ENCODE measurements around the gene AKT1. TPM values are rescaled to one million over a fixed set of nuclear protein-coding genes. Genes with fewer than 3 reads are reported as not detected.

AKT1 gene
- total RNA-seq, 1 donor from 2014 or later = 140 TPM

DNA sequence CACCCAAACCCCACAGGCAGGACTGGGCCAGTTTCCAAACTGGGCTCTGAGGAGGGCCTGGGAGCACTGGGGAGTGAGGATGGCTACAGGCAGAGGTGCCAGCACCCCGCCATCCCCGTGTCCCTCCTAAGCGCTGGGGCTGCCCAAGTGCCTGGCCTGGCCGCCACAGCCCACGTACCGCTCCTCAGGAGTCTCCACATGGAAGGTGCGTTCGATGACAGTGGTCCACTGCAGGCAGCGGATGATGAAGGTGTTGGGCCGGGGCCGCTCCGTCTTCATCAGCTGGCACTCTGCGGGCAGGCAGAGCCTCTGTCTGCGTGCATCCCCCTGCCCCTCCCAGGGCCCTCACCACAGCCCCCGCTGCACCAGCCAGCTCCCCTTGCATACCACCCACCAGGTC is 19.1 kb downstream of the AKT1 start:
- Mint-ChIP-seq H3K4me3 (no peak overlapping the region), H3K9me3 (no peaks in the 10 kb centered on the region), H3K27ac (no peak overlapping the region), H3K27me3 (ENCODE audit: insufficient read depth) (no peaks in the 10 kb centered on the region), H3K36me3 (ENCODE audit: low read depth) (peaks cover 6% of the 10 kb centered on the region), H3K4me1 (ENCODE audit: low read depth) (no peaks in the 10 kb centered on the region)
- no peak for DNase-seq (ENCODE audit: low spot score)
- intact Hi-C loops (cut with micrococcal nuclease) = no loop called here

- H3K4me3 Mint-ChIP-seq = no peak overlapping the region
- H3K27me3 Mint-ChIP-seq (ENCODE audit: insufficient read depth) = no peaks in the 10 kb centered on the region
- H3K27ac Mint-ChIP-seq = no peak overlapping the region
- intact Hi-C loops (cut with micrococcal nuclease) = no loop called here
- H3K4me1 Mint-ChIP-seq (ENCODE audit: low read depth) = no peaks in the 10 kb centered on the region
- peaks cover 5% of the 10 kb centered on the region for H3K9me3 Mint-ChIP-seq
- peaks cover 14% of the 10 kb centered on the region for H3K36me3 Mint-ChIP-seq (ENCODE audit: low read depth)
- DNase-seq (ENCODE audit: low spot score) = no peak
Observed at GRCh38 chr14:104775073-104775489, 20.5 kb downstream of the AKT1 start.

DNA sequence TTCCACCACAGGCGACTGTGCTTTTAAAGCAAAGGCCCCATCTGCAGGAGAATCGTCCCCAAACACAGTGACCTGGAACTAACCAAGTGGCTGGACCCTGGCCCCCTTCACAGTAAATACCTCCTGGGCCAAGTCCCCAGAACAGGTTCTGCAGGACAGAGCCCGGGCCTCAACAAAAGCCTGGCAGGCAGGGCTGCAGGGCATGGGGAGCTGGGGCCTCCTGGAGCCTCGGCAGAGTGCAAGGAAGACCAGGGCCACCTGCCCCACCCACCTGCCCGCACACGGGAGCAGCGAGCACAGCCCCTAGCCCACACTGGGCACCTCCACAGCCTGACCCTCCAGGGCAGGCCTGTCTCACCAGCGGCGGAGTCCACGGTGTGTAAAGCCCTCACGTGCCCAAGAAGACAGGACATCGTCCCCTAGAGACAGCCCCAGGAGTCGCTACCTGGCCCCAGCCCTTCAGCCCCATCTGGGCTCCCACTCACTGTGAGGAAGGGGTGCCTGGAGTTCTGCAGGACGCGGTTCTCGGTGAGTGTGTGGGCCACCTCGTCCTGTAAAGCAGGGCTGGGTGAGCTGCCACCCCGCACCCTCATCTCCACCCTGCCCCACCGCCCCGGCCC is 21.0 kb downstream of the AKT1 start:
- no peaks in the 10 kb centered on the region for H3K27me3 Mint-ChIP-seq (ENCODE audit: insufficient read depth)
- DNase-seq (ENCODE audit: low spot score) = no peak
- peaks cover 5% of the 10 kb centered on the region for H3K9me3 Mint-ChIP-seq
- H3K4me3 Mint-ChIP-seq = no peak overlapping the region
- peaks cover 14% of the 10 kb centered on the region for H3K36me3 Mint-ChIP-seq (ENCODE audit: low read depth)
- H3K27ac Mint-ChIP-seq = no peak overlapping the region
- intact Hi-C loops (cut with micrococcal nuclease) = no loop called here
- H3K4me1 Mint-ChIP-seq (ENCODE audit: low read depth) = no peaks in the 10 kb centered on the region

DNA sequence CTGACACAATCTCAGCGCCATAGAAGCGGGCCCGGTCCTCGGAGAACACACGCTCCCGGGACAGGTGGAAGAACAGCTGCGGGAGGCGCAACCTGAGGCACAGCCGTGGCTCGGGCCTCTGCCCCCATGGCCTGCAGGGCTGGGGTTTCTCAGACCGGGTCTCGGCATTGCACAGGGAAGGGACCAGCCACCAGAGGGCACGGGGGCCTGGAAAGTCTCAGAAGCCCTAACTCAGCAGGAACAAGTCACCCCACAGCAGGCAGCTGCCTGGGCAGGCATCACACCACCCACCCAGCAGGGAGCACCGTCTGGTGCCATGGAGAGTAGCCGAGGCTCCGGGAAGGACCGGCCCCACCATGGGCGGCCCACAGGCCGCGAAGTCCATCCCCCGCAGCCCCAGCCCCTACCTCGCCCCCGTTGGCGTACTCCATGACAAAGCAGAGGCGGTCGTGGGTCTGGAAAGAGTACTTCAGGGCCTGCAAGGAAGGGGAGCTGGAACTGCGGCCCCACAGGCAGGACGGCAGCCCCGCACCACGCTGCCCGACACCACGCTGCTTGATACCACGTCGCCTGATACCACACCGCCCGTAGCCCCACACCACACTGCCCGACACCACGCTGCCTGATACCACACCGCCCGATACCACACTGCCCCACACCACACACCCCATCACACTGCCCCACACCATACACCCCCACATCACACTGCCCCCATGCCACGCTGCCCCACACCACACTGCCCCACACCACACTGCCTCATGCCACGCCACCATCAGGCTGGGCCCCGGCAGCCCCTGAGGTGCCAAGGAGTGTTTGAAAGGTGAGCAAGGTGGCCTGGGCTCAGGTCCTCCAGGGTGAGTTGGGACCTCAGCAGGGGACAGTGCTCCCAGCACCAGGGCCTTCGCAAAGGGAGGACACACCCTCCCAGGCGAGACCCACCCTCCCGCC is 21.8 kb downstream of the AKT1 start:
- DNase-seq (ENCODE audit: low spot score) = no peak
- H3K27me3 Mint-ChIP-seq (ENCODE audit: insufficient read depth) = no peaks in the 10 kb centered on the region
- intact Hi-C loops (cut with micrococcal nuclease) = no loop called here
- no peak overlapping the region for H3K27ac Mint-ChIP-seq
- peaks cover 14% of the 10 kb centered on the region for H3K36me3 Mint-ChIP-seq (ENCODE audit: low read depth)
- H3K9me3 Mint-ChIP-seq = peaks cover 5% of the 10 kb centered on the region
- H3K4me3 Mint-ChIP-seq = no peak overlapping the region
- H3K4me1 Mint-ChIP-seq (ENCODE audit: low read depth) = no peaks in the 10 kb centered on the region

GRCh38 chr14:104772707-104773504 is 22.6 kb downstream of the AKT1 start:
- no peaks in the 10 kb centered on the region for H3K4me1 Mint-ChIP-seq (ENCODE audit: low read depth)
- no peaks in the 10 kb centered on the region for H3K27me3 Mint-ChIP-seq (ENCODE audit: insufficient read depth)
- H3K4me3 Mint-ChIP-seq = no peak overlapping the region
- no peak overlapping the region for H3K27ac Mint-ChIP-seq
- peaks cover 5% of the 10 kb centered on the region for H3K9me3 Mint-ChIP-seq
- no peak for DNase-seq (ENCODE audit: low spot score)
- intact Hi-C loops (cut with micrococcal nuclease) = no loop called here
- peaks cover 14% of the 10 kb centered on the region for H3K36me3 Mint-ChIP-seq (ENCODE audit: low read depth)

DNA sequence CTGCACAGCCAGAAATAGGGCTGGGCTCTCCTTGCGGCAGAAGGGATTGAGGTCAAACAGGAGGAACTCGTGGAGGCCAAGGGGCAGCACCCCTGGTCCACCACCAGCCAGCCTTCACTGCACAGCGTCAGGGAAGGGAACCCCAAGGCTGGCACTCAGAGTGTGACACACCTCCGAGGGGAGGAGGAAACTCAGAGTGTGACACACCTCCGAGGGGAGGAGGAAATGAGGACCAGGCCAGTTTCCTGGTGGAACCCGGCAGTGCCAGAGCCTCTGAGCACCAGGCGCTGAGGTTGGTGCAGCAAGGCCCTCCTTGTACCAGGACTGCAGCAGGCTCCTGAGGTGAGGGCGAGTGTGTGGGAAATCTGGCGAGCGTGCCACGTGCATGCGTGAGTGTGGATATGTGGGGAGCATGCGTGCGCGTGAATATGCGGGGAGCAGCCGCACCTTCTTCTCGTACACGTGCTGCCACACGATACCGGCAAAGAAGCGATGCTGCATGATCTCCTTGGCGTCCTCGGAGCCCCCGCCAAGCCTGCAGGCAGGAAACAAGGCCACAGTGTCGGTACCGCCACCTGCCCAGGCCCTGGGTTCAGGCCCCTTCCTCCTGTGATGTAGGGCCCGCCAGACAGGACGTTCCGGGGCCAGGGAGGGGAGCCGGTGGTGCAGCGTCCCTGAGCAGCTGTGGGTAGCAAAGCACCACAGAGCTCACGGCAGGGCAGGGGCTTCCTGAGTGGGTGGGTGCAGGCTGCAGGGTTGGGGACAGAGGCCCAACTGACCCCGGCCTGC is 23.4 kb downstream of the AKT1 start:
- Mint-ChIP-seq H3K9me3 (peaks cover 5% of the 10 kb centered on the region), H3K36me3 (ENCODE audit: low read depth) (peaks cover 14% of the 10 kb centered on the region), H3K4me1 (ENCODE audit: low read depth) (no peaks in the 10 kb centered on the region), H3K27me3 (ENCODE audit: insufficient read depth) (no peaks in the 10 kb centered on the region), H3K27ac (no peak overlapping the region), H3K4me3 (no peak overlapping the region)
- intact Hi-C loops (cut with micrococcal nuclease) = no loop called here
- DNase-seq (ENCODE audit: low spot score) = no peak

GRCh38 chr14:104771374-104771773 is 24.2 kb downstream of the AKT1 start:
- intact Hi-C loops (cut with micrococcal nuclease) = no loop called here
- Mint-ChIP-seq H3K36me3 (ENCODE audit: low read depth) (peaks cover 14% of the 10 kb centered on the region), H3K9me3 (peaks cover 5% of the 10 kb centered on the region), H3K4me1 (ENCODE audit: low read depth) (no peaks in the 10 kb centered on the region), H3K27ac (no peak overlapping the region), H3K4me3 (no peak overlapping the region), H3K27me3 (ENCODE audit: insufficient read depth) (no peaks in the 10 kb centered on the region)
- DNase-seq (ENCODE audit: low spot score) = no peak

DNA sequence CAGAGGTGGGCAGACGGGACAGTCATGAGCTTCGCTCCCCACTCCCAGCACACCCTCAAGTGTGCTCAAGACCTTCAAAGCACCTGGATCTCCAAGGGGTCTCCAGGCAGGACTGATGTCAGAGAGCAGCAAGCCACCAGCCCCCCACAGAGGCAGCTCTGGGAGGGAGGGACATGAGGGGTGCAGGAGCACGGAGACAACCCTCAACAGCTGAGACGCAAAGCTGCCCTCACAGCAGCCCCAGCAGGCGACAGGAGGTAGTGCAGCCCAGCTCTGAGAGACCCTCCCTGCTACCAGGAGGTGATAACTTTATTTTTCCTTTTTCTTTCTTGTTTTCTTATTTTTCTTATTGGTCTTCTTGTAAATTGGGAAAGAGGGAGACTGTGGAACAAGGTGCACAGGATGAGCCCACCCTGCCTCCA is 24.7 kb downstream of the AKT1 start:
- Mint-ChIP-seq H3K27ac (no peak overlapping the region), H3K4me3 (no peak overlapping the region), H3K27me3 (ENCODE audit: insufficient read depth) (no peaks in the 10 kb centered on the region), H3K4me1 (ENCODE audit: low read depth) (no peaks in the 10 kb centered on the region), H3K9me3 (peaks cover 5% of the 10 kb centered on the region), H3K36me3 (ENCODE audit: low read depth) (peaks cover 14% of the 10 kb centered on the region)
- intact Hi-C loops (cut with micrococcal nuclease) = no loop called here
- DNase-seq (ENCODE audit: low spot score) = no peak

GRCh38 chr14:104770072-104770579 is 25.4 kb downstream of the AKT1 start:
- Mint-ChIP-seq H3K27ac (peak overlapping the region; percentile 34), H3K27me3 (ENCODE audit: insufficient read depth) (no peaks in the 10 kb centered on the region), H3K36me3 (ENCODE audit: low read depth) (peaks cover 14% of the 10 kb centered on the region), H3K9me3 (peaks cover 5% of the 10 kb centered on the region), H3K4me1 (ENCODE audit: low read depth) (no peaks in the 10 kb centered on the region), H3K4me3 (no peak overlapping the region)
- no peak for DNase-seq (ENCODE audit: low spot score)
- intact Hi-C loops (cut with micrococcal nuclease) = no loop called here

DNA sequence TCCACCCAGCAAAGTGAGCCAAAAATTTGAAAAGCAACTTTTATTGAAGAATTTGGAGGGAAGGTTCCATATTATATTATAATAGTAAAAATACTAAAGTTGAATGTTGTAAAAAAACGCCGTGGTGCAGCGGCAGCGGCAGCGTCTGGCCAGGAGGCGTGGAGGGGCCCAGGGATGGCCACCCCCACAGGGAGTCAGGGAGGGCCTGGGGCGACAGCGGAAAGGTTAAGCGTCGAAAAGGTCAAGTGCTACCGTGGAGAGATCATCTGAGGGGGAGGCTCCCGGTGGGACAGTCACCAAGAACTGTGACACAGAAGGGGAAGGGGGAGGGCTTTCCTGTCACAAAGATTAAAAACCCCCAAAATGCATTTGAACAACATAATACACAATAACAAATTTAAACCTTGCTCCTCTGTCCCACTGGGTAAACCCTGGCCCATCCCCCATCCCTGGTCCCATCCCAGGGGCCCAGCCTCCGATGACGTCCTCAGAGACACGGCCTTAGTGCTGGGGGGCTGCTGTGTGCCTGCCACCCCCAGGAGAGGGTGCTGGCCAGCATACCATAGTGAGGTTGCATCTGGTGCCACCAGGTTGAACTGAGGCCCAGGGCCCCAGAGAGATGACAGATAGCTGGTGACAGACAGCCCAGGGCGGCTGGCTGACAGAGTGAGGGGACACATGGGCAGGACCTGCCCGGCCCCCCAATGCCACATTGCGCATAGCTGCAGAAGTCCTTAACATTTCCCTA is 26.1 kb downstream of the AKT1 start:
- no peak overlapping the region for H3K4me3 Mint-ChIP-seq
- peaks cover 14% of the 10 kb centered on the region for H3K36me3 Mint-ChIP-seq (ENCODE audit: low read depth)
- DNase-seq (ENCODE audit: low spot score) = no peak
- H3K27ac Mint-ChIP-seq = no peak overlapping the region
- H3K4me1 Mint-ChIP-seq (ENCODE audit: low read depth) = no peaks in the 10 kb centered on the region
- no peaks in the 10 kb centered on the region for H3K27me3 Mint-ChIP-seq (ENCODE audit: insufficient read depth)
- intact Hi-C loops (cut with micrococcal nuclease) = loop anchor here (5.0 kb wide), 1 partner anchor 98 kb away; the partner anchor contains the start of gene CEP170B
- H3K9me3 Mint-ChIP-seq = peaks cover 5% of the 10 kb centered on the region

GRCh38 chr14:104768437-104769323 is 26.9 kb downstream of the AKT1 start:
- H3K27ac Mint-ChIP-seq = no peak overlapping the region
- H3K36me3 Mint-ChIP-seq (ENCODE audit: low read depth) = peaks cover 14% of the 10 kb centered on the region
- H3K9me3 Mint-ChIP-seq = peaks cover 5% of the 10 kb centered on the region
- intact Hi-C loops (cut with micrococcal nuclease) = loop anchor here (1.0 to 5.0 kb wide), 5 partner anchors 16 to 108 kb away; partner anchors contain the start of gene CEP170B
- H3K4me1 Mint-ChIP-seq (ENCODE audit: low read depth) = no peaks in the 10 kb centered on the region
- no peaks in the 10 kb centered on the region for H3K27me3 Mint-ChIP-seq (ENCODE audit: insufficient read depth)
- peak; percentile 86 for DNase-seq (ENCODE audit: low spot score)
- no peak overlapping the region for H3K4me3 Mint-ChIP-seq

Data from activated T-helper 1 cell treated with anti-CD3 and anti-CD28 coated beads, Interleukin-12 subunit alpha, Interleukin-12 subunit beta, Interleukin-2, Interleukin-4 antibody, amounts not matched to agents 30 ng/mL and 10 ng/mL and 1 ng/mL, durations not matched to agents 14 hours and 24 hours and 36 hours (primary cell).